SK-N-DZ (cell line): Measurements from ENCODE around the gene TPM4.
A peak's percentile ranks its signal among the peaks of the same experiment; 100 is the strongest.

Experiments used
- DNase-seq: peaks from one replicate; pipeline ENCODE4 v3.0.0-alpha.2; 2015; ENCODE audit warnings: low spot score

Gene TPM4

DNA sequence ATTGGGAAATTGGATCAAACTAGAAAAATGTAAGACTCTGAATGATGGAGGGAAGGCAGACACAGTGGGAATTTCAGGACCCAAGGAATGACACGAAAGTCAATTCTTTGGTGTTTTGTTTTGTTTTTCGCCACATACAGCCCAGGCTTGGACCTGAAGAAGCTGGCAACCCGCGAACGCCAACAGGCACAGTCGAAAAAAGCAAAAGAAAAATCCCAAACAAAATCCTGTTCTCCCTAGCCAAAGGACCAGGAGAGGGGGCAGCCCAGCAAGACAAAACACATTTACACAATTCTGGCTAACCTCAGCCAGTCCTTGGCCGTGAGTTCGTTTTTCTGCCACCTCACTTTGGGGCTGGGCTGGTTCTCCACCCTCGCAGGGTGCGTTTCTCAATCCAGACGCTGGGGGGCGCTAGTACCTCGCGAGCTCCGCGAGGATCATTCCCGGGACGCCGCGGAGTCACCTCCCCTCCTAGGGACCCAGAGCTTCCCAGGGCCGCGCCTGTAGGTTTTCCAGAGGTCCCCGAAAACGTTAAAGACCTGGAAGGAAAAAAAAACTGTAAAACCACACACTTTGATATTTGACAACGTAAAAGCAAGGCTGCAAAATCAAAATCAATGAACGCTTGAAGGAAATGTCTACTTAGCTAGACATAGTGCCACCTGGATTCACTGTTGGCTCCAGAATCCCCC lies 34.9 kb upstream of the TPM4 start:
- peak; percentile 32 for DNase-seq

DNA sequence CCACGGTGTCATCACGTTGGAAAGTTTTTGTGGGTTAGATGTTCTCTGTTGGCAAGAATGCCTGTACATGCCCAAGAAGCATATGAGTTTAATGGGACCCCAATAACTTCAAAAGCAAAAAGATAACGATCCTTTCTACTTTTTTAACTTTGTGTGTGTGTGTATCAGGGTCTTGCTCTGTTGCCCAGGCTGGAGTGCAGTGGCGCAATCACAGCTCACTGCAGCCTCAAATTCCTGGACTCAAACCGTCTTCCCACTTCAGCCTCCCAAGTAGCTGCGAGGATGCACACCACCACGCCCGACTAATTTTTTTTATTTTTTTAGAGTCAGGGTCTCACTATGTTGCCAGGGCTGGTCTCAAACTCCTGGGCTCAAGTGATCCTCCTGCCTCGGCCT lies 34.3 kb upstream of the TPM4 start:
- DNase-seq: no peak

DNA sequence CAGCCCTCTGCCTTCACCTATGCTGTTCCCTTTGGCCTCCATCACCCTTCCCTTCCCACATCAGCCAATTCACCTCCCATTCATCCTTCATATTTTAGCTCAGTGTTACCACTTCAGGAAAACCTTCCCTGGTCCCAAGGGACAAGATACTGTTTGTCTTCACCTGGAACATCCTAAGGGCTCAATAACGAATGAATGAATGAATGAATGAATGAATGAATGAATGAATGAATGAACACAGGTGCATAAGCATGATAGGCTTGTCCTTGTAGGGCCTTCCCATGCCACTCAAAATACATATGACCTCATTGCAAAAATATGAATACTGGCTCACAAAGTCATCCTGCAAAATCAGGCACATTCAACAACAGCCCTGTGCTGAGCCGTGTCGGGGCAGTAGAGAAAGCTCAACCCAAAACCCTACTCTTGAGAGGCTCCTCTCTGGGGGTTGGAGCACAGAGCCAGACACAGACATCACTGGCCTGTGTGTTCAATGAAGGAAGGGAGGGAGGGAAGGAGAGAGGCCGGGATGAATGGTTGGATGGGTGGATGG lies 33.7 kb upstream of the TPM4 start:
- DNase-seq: no peak

DNA sequence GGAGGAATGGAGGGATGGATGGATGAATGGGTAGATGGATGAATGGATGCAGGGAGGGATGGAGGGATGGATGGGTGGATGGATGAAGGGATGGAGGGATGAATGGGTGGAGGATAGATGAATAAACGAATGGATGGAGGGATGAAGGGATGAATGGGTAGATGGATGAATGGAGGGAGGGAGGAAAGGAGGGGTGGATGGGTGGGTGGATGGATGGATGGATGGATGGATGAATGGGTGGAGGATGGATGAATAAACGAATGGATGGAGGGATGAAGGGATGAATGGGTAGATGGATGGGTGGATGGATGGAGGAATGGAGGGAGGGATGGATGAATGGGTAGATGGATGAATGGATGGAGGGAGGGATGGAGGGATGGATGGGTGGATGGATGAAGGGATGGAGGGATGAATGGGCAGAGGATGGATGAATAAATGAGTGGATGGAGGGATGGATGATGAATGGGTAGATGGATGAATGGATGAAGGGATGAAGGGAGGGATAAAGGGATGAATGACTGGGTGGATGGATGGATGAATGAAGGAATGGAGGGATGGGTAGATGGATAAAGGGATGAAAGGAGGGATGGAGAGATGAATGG lies 33.0 kb upstream of the TPM4 start:
- DNase-seq: no peak

DNA sequence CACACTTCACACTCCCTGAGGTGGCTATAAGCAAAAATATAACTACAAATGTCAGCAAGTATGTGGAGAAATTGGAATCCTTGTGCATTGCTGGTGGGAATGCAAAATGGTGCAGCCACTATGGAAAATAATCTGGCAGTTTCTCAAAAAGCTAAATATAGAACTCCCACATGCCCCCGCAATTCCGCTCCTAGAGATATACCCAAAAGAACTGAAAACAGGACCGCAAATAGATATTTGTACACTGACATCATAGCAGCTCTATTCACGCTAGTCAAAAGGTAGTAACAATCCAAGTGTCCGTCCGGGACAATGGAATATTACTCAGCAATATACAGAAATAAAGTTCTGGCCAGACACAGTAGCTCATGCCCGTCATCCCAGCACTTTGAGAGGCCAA lies 31.5 kb upstream of the TPM4 start:
- no peak for DNase-seq

DNA sequence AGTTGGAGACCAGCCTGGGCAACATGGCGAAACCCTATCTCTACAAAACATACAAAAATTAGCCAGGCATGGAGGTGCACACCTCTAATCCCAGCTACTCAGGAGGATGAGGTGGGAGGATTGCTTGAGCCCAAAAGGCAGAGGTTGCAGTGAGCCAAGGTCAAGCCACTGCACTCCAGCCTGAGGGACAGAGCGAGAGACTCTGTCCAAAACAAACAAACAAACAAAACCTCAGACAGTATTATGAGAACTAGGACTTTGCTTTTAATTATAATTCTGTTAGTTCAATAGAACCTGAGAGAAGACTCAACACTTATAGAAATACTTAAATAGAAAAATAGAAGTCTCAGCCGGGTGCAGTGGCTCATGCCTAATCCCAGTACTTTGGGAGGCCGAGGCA lies 31.1 kb upstream of the TPM4 start:
- DNase-seq: no peak

DNA sequence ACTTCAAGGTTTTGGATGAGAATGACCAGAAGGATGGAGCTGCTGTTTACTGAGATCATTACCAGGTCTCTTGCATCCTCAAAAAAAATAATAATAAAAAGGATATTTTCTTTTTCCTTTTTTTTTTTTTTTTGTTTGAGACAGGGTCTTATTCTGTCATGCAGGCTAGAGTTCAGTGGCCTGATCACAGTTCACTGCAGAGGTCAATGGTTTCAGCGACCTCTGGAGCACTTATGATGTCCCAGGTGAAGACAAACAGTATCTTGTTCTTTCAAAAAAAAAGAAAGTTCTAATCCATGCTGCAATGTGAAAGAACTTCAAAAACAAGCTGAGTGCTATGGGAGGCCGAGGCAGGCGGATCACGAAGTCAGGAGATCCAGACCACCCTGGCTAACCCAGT lies 30.4 kb upstream of the TPM4 start:
- no peak for DNase-seq

DNA sequence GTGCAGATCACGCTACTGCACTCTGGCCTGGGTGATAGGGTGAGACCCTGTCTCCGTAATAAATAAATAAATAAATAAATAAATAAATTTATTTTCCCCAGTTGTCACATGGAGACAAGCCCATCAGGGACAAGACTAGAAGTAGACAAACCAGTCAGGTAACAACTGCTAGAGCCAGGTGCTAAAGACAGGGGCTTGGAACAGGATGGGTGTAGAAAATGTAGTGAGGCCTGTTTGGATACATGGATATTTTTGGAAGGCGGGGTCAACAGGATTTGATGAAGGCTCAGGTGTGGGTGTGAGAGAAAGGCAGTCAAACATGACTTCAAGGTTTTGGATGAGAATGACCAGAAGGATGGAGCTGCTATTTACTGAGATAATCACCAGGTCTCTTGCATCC lies 27.7 kb upstream of the TPM4 start:
- no peak for DNase-seq

DNA sequence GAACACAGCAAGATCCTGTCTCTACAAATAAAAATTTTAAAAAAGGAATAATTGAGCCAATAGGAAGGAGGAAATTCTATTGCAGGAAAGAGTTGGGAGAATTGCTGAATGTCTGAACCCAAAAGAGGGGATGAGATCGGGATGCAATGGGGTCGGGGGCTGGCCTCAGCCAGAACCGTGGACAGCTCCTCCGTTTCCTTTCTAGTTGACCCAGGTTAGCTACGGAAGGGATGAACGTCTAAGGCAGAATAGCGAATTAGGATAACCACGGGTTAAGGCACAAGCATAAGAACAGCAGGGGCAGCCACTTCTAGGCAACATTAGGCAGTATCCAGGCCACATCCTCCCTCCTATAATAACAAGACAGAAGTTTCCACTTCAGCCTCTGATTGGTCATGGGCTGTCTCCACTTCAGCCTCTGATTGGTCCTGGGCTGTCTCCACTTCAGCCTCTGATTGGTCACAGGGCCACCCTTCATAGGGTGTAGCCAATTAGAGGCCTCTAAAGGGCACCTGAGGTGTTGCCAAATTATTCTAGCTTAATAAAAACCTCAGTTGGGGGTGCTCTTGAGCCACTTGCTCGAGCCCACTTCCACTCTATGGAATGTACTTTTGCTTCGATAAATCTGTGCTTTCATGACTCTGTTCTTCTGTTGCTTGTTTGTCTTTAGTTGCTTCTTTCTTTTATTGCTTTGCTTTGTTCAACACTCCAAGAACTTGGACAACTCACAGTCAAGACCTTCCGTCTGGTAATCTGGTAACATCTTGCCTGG lies 24.9 kb upstream of the TPM4 start:
- DNase-seq: no peak

DNA sequence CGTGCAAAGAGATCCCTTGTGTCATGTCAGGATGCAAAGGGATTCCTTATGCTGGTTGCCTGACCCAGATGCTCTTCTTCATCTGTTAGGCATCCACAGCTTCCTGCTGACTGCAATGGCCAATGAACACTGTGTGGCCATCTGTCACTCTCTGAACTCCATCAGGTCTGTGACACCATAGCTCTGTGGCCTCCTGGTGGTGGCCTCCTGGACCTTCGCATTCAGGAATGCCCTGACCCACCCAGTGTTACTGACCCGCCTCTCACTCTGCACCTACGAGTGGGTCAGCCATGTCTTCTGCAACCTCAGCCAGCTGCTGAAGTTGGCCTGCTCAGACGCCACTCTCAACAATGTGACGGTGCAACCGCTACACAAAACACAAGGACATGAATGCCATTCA lies 23.9 kb upstream of the TPM4 start:
- DNase-seq: no peak

DNA sequence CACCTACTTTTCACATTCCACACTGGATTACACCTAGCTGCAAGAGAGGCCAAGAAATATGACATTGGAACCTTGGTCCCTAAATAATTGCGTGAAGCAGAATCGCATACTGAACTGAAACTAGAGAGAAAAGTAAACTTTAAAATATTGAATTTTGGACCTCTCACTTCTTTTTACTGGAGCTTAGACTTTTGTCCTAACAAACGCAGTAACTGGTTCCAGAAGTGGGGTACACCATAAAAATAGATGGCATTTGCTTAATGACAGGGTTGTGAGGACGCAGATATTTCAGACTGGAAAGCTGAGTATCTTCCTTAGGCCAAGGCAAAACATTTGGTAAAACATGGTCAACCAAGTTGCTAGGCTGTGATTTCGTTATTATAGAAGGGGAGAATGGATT lies 19.2 kb upstream of the TPM4 start:
- no peak for DNase-seq

DNA sequence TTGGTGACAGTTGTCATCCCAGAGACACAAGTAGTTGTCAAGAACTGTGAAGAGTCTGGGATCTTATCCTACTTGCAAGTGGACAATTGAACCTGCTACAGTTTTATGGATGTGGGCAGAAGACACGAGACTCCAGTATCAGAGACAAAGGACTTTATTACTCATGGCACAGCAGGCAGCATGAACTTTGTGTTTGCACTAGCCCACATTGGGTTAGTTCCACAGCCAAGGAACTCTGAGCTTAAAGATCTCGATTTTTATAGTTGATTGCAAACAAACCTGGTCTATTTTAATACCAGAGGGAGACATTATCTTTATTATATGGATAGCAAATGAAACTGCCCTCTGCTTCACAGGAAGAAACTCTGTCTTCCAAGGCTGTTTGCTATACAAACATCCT lies 16.0 kb upstream of the TPM4 start:
- DNase-seq: no peak

DNA sequence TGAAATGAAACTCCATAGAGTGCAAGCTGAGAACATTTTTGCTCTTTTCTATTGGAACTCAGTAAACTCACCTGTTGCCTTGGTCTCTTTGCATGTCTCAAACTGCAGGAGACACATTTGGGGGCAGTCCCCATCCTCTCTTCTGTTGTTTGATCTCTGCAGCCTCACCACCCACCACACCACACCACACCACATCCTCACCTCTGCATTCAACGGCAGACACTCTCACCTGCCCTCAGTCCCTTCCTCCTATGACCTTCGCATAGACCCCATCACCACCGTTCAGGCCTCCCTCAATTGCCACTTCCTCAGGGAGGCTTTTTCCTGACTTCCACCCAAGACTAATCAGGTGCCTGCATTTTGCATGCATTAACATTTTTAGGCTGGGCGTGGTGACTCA lies 14.4 kb upstream of the TPM4 start:
- no peak for DNase-seq

DNA sequence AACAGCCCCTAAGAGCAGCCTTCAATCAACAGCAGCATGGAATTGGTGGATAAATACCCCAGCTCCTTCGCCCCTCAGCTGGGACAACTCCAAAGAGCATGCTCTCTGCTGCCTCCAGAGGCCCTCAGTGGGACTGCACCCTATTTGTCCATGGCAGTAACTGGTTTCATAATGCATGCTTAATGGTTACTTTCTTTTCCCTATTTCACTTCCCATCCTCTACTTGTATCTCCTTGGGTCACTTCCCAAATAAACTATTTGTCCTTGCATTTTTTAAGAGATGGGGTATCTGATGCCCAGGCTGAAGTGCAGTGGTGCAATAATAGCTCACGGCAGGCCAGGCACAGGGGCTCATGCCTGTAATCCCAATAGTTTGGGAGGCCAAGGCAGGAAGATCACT lies 13.5 kb upstream of the TPM4 start:
- DNase-seq: no peak

DNA sequence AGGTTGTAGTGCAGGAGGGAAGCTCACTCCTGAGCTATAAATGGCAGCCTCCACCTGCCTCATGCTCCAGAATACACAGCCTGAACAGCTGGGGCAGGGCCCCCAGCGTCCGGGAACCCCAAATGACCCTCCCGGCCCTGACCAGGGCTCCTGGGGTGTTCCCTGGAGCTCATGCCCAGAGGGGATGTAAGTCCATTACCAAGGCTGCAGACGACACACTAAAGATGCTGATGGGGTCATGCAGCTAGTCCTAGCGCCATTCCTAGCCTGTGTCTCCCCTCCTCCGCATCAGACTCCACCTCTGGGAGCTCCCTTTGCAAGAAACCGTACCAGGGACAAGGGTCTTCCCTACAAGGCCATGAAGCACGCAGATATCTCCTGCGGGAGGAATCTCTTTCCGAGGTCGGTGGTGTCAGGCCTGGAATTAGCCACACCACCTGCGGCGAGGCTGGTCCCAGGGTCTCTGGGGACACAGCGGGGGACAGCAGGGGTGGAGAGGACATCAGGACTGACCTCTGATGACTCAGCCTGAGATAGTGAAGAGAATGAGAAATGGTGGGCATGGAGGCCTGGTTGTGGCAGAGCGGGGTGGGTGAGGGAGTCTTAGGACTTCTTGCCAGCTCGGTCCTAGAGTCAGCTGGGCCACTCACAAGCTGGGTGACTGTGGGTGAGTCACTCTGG lies 11.9 kb upstream of the TPM4 start:
- no peak for DNase-seq

DNA sequence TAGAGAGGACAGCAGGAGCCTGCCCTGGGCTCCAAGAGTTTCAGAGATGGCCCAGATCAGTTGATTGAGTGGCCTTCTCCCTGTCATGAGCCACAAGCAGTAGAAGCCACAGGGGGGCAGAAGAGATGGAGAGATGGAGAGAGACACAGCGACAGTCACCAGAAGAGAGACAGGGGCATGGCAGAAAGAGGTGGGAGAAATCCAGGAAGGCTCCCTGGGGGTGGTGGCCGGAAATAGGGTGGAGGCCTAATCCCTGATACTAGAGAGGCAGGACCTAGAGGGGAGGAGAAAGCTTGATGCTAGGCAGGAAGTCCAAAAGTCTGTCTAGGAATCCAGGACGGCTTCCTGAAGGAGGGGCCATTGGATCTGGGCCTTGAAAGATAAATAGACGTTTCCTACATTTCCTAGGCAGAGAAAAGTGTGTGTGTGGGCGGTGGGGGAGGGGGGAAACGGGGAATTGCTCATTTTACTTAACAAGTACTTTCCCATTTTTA lies 9.6 kb upstream of the TPM4 start:
- DNase-seq: no peak

DNA sequence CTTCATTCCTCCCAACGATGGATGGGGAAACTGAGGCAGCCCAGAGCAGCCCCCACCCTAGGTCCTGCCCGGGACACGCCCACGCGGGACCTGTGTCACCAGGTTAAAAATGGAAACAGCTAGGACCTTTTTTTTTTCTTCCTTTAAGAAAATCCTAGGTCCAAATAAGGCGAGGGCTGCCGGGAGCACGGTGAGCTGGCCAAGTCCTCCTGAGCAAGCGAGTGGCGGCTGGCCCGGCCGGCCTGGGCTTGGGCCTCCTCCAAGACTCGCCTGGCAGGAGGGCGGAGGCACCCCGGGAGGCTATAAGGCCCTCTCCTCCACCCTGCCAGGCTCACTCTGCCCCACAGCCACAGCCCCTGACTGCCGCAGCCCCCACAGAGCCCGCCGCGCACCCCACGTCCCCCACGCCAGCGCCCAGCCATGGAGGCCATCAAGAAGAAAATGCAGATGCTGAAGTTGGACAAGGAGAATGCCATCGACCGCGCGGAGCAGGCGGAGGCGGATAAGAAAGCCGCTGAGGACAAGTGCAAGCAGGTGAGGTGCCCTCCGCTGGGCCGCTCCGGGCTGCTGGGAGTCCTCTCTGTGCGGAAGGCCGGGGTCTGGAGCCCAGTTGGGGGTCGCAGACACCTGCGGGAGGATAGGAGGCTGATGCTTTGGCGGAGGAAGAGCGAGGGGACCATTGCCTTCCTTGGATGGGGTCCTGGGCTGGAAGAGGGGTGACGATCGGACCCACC lies 8.9 kb upstream of the TPM4 start:
- DNase-seq: no peak

DNA sequence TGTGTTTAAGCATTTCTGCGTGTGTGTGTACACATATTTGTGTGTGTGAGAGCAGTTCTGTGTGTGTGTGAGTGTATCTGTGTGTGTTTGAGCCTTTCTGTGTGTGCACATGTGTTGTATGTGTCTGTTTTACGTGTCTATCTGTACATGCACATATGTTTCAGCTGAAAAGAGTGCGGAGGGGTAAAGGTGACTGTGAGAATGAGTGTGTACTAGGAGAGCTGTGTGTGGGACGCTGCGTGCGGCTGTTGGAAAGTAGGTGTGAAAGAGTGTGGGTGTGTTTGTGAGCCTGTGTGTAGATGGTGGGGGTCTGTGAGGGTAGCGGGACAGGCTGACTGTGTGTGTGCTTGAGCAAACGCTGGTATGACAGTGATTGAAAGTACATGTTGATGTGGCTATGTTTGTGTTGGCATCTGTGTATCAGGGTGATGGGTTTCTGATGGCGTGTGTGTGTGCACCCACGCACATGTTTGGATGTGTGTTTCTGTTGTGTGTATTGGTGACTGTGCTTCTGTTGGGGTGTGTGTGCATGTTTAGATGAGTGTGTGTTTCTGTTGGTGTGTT lies 7.5 kb upstream of the TPM4 start:
- no peak for DNase-seq

DNA sequence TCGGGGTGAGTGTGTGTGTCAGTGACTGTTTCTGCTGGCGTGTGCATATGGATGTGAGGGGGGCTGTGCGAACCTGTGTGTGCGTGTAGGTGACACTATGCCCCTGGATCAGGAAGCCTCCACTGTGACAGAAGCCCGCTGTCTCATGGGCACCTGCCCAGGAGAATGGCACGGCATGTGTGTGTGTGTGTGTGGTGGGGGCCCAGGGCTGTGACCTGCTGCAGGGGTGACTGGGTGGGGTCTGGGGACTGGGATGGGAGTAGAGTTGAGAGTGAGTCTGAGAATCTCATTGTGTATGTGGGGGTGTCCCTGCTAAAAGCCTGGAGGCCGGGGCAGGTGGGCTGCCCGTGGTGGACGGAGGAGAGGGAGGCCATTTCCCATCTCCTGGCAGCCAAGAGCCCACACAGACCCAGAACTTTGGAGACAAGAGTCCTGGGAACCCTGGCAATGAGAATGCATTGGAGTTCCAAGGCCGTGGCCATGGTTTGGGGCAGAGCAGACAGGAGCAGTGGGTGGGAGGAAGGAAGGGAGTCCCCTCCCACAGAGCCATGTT lies 6.4 kb upstream of the TPM4 start:
- no peak for DNase-seq

DNA sequence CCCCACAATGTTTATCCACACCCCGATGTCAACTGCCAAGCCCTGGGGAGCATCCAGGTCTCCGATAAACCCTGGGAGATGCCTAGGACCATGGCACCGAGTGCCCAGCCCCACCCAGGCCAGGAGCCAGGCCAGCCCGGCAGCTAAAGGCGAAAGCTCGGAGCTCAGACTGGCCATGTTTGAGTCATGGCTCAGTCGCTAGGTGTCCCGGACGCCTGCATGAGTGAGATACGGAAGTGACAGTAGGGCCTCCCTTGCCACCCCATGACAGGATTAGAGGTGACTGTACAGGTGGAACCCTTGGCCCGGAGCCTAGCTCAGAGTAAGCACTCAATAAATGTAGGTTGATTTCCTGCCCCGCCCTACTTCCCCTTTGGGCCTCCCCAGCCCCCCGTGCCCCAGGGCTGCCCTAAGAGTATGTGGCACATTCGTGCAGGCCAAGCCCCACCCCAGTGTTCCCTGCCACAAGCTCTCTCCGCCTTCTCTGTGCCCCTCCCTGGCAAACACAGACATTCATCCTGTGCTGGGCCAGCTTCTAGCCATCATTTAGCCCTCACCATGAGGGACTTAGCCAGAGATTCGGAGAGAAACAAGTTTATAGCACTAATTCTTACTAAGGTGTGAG lies 5.8 kb upstream of the TPM4 start:
- no peak for DNase-seq
